NCI-H774 (cell line): ENCODE results near the gene ZNF280C.
"Not testable (repeated sequence)": the region's sequence is repeated elsewhere in the genome, so short reads cannot be mapped to it uniquely, and the experiment has no call there.

Experiments
- DNase-seq: peaks from one replicate; lab custom pipeline; 2025; lab: John Stamatoyannopoulos, UW

ZNF280C gene

GRCh38 chrX:130268449-130269170, at the start of gene ZNF280C:
Gene ZNF280C (minus strand): TSS chrX:130268899. CDS start chrX:130260449, 8,450 bp downstream.
- DNase-seq: peak; percentile 89

GRCh38 chrX:130304587-130305368, 36.1 kb upstream of the ZNF280C start:
- DNase-seq: no peak

GRCh38 chrX:130301977-130302376, 33.3 kb upstream of the ZNF280C start:
- DNase-seq: no peak

- no peak for DNase-seq
Measured at GRCh38 chrX:130301405-130301804, 32.7 kb upstream of the ZNF280C start.

- no peak for DNase-seq
Measured at GRCh38 chrX:130300010-130300282, 31.2 kb upstream of the ZNF280C start.

- peak; percentile 77 for DNase-seq
Measured at GRCh38 chrX:130299279-130300009, 30.7 kb upstream of the ZNF280C start.

GRCh38 chrX:130296743-130297142, 28.0 kb upstream of the ZNF280C start:
- DNase-seq: no peak

GRCh38 chrX:130296297-130296678, 27.6 kb upstream of the ZNF280C start:
- DNase-seq: no peak

- no peak for DNase-seq
Measured at GRCh38 chrX:130295519-130296296, 27.0 kb upstream of the ZNF280C start.

GRCh38 chrX:130287071-130287770, 18.5 kb upstream of the ZNF280C start:
- DNase-seq: no peak

- DNase-seq: no peak
Measured at GRCh38 chrX:130285710-130286109, 17.0 kb upstream of the ZNF280C start.

- DNase-seq: no peak
Measured at GRCh38 chrX:130285069-130285620, 16.4 kb upstream of the ZNF280C start.

- DNase-seq: no peak
Measured at GRCh38 chrX:130282151-130282550, 13.5 kb upstream of the ZNF280C start.

GRCh38 chrX:130280901-130281300, 12.2 kb upstream of the ZNF280C start:
- no peak for DNase-seq

GRCh38 chrX:130272253-130272652, 3.6 kb upstream of the ZNF280C start:
- DNase-seq: not testable (repeated sequence)

- not testable (repeated sequence) for DNase-seq
Measured at GRCh38 chrX:130269391-130269790, 692 bp upstream of the ZNF280C start.

GRCh38 chrX:130267956-130268448, 697 bp downstream of the ZNF280C start:
- no peak for DNase-seq

GRCh38 chrX:130264573-130264972, 4.1 kb downstream of the ZNF280C start:
- DNase-seq: no peak

GRCh38 chrX:130263016-130263415, 5.7 kb downstream of the ZNF280C start:
- no peak for DNase-seq

- DNase-seq: no peak
Measured at GRCh38 chrX:130262231-130262630, 6.5 kb downstream of the ZNF280C start.

GRCh38 chrX:130261296-130261893, 7.3 kb downstream of the ZNF280C start:
- no peak for DNase-seq
